Neural cell (in vitro differentiated cells): Measurements from ENCODE around the gene EFTUD2.

Experiments used
- CTCF ChIP-seq: fragments of 450-650 bp; IDR thresholded peaks from 2 replicates; pipeline ENCODE4 v1.5.1; 2014; ENCODE audit warnings: antibody characterized with exemption, mild to moderate bottlenecking, moderate library complexity; ENCODE audit not compliant: poor library complexity, severe bottlenecking
- EP300 ChIP-seq: fragments of 450-650 bp; conservative IDR thresholded peaks from 2 replicates; pipeline ENCODE4 v1.6.1; 2014; ENCODE audit warnings: antibody characterized with exemption, mild to moderate bottlenecking, moderate library complexity; ENCODE audit not compliant: poor library complexity, severe bottlenecking
- EZH2 ChIP-seq: fragments of 200-600, 300-800 bp; shearing (Covaris generic), sonication (generic); IDR thresholded peaks from 2 replicates; pipeline ENCODE4 v1.6.1; 2014; ENCODE audit warnings: antibody characterized with exemption, low read length, borderline replicate concordance, mild to moderate bottlenecking; ENCODE audit not compliant: insufficient read depth, poor library complexity, severe bottlenecking
- MXI1 ChIP-seq: fragments of 450-650 bp; conservative IDR thresholded peaks from 2 replicates; pipeline ENCODE4 v1.6.1; 2014; ENCODE audit warnings: antibody characterized with exemption, mild to moderate bottlenecking; ENCODE audit not compliant: poor library complexity, severe bottlenecking
- POLR2AphosphoS5 ChIP-seq: IDR thresholded peaks from 2 replicates; pipeline ENCODE4 v1.6.1; 2012
- RAD21 ChIP-seq: fragments of 450-650 bp; conservative IDR thresholded peaks from 2 replicates; pipeline ENCODE4 v1.6.1; 2014; ENCODE audit warnings: antibody characterized with exemption, mild to moderate bottlenecking, moderate library complexity
- REST ChIP-seq: IDR thresholded peaks from 2 replicates; pipeline ENCODE4 v1.6.1; 2012; ENCODE audit warnings: borderline replicate concordance
- TAF1 ChIP-seq: IDR thresholded peaks from 2 replicates; pipeline ENCODE4 v1.6.1; 2012; ENCODE audit warnings: low read depth

GRCh38 chr17:44801880-44802279 lies 97.4 kb downstream of the EFTUD2 start:
- no peak for TF ChIP-seq CTCF
- no peak for TF ChIP-seq POLR2AphosphoS5
- TF ChIP-seq EZH2: no peak
- TF ChIP-seq REST: no peak
- TF ChIP-seq TAF1: no peak
- TF ChIP-seq RAD21: no peak
- no peak for TF ChIP-seq EP300
- TF ChIP-seq MXI1: no peak
